GM23248 (cell line): ENCODE data around the gene VWA7.
"Not testable (repeated sequence)": the region's sequence is repeated elsewhere in the genome, so short reads cannot be mapped to it uniquely, and the experiment has no call there.

Experiments used
- EZH2 ChIP-seq: fragments of 200-600 bp; sonication (generic); IDR thresholded peaks from 2 replicates; pipeline ENCODE4 v1.6.1; 2018; ENCODE audit warnings: antibody characterized with exemption, mild to moderate bottlenecking; ENCODE audit not compliant: insufficient read depth, poor library complexity, severe bottlenecking
- EZH2phosphoT487 ChIP-seq: fragments of 200-600 bp; sonication (generic); IDR thresholded peaks from 2 replicates; pipeline ENCODE4 v1.6.1; 2018; ENCODE audit warnings: antibody characterized with exemption, moderate library complexity, mild to moderate bottlenecking, low read depth; ENCODE audit not compliant: insufficient read depth

DNA sequence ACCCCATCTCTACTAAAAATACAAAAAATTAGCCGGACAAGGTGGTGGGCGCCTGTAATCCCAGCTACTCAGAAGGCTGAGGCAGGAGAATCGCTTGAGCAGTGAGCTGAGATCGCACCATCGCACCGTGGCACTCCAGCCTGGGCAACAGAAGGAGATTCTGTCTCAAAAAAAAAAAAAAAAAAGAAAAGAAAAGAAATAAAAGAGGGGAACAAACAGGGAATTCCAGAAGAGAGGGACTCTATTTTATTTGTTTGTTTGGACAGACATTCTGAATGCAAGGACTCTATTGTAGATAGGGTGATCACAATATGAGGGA is 16.8 kb upstream of the VWA7 start:
- TF ChIP-seq EZH2, EZH2phosphoT487: not testable (repeated sequence)
